Tibial nerve (tissue), 4 donors: ENCODE measurements around the gene CACNA1B. TPM values are rescaled to one million over a fixed set of nuclear protein-coding genes. Genes with fewer than 3 reads are reported as not detected.
"Not testable (repeated sequence)": the region's sequence is repeated elsewhere in the genome, so short reads cannot be mapped to it uniquely, and the experiment has no call there.

Experiments
- DNase-seq, 2 donors: peaks; one replicate each; pipeline ENCODE4 v3.0.0-alpha.2; 2019; ENCODE audit warnings: low spot score in 2 of 2
- H3K27ac ChIP-seq, 4 donors: fragments of 200-600 bp; sonication (generic) in 3 of 4; one replicate each; pipeline ENCODE4 v1.5.1; 2017 to 2019; ENCODE audit warnings: mild to moderate bottlenecking in 1 of 4
- H3K27me3 ChIP-seq, 2 donors: fragments of 200-600 bp; sonication (generic) in 1 of 2; one replicate each; pipeline versions ENCODE4 v1.5.1 to v1.6.0; 2017 to 2019
- H3K36me3 ChIP-seq, 3 donors: fragments of 200-600 bp; sonication (generic); one replicate each; pipeline ENCODE4 v1.5.1; 2018 to 2019
- H3K4me1 ChIP-seq, 4 donors: fragments of 200-600 bp; sonication (generic) in 3 of 4; one replicate each; pipeline ENCODE4 v1.5.1; 2017 to 2019
- H3K4me3 ChIP-seq, 4 donors: fragments of 200-600 bp; sonication (generic) in 3 of 4; one replicate each; pipeline ENCODE4 v1.5.1; 2017 to 2019; ENCODE audit warnings: mild to moderate bottlenecking in 1 of 4, moderate library complexity in 1 of 4
- H3K9me3 ChIP-seq, 4 donors: fragments of 200-600 bp; sonication (generic) in 3 of 4; one replicate each; pipeline ENCODE4 v1.5.1; 2017 to 2019
- EP300 ChIP-seq, 2 donors: sonication (generic); formaldehyde crosslinking; IDR thresholded peaks; one replicate each; pipeline ENCODE4 v1.6.1; 2017; ENCODE audit warnings: antibody characterized with exemption in 2 of 2, mild to moderate bottlenecking in 1 of 2
- POLR2A ChIP-seq, 2 donors: fragments of 450-650 bp; IDR thresholded peaks; one replicate each; pipeline ENCODE4 v1.6.1; 2017; ENCODE audit warnings: antibody characterized with exemption in 2 of 2, mild to moderate bottlenecking in 2 of 2, moderate library complexity in 2 of 2
- WGBS, 2 donors: methylation state at CpG; one replicate each; pipeline ENCODE4 v1.1.5; 2018; 5-methylcytosine and 5-hydroxymethylcytosine counted together
- total RNA-seq, 4 donors: library from RNA; depleted of rRNA; stranded (reverse); fragments of >200 nt; gene quantifications; one replicate each; pipeline ENCODE4 v1.1.0, GENCODE V29; 2016
- TF ChIP-seq, protein P1 (sequence below), 5 experiments: fragments of 200-600 bp in 3 of 5; fragments of 450-650 bp in 2 of 5; sonication (generic) in 3 of 5; IDR thresholded peaks; one replicate each; pipeline ENCODE4 v1.5.1; 2016 to 2019; ENCODE audit warnings: antibody characterized with exemption in 5 of 5, mild to moderate bottlenecking in 3 of 5, moderate library complexity in 2 of 5

The CACNA1B gene
- total RNA-seq, 4 donors from 2014 or later, result under 0.01 TPM; not detected in 2

DNA sequence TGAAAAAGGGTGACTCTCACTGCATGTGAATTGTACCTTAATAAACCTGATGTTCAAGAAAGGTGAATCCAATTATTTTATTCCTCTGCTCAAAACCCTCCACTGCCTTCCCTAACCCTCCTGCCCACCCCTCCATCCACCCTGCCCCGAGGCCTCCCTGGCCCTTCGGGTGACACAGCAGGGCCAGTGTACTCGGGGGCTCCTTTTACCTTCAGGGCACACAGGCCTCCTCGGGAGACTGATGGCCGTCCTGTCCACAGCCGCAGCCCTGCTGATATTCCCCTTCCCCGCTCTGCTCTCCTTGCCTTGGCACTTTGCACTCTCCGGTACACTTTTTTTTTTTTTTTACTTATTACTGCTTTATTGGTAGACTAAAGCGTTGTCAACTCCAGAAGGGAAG, 234.0 kb downstream of the CACNA1B start:
- Histone ChIP-seq H3K27me3 (no peaks in the 10 kb centered on the region), H3K9me3 (no peaks in the 10 kb centered on the region), H3K27ac (no peak overlapping the region), H3K36me3 (no peaks in the 10 kb centered on the region), H3K4me1 (no peaks in the 10 kb centered on the region), H3K4me3 (no peak overlapping the region)
- WGBS, 2 donors, result 86 to 90% methylated on average over 9 of the region's 9 CpGs
- no peak for DNase-seq
- TF ChIP-seq POLR2A (IDR thresholded peaks at IDR 0.05) (no peak), EP300 (IDR thresholded peaks at IDR 0.05) (no peak)
- TF ChIP-seq, protein P1, sequence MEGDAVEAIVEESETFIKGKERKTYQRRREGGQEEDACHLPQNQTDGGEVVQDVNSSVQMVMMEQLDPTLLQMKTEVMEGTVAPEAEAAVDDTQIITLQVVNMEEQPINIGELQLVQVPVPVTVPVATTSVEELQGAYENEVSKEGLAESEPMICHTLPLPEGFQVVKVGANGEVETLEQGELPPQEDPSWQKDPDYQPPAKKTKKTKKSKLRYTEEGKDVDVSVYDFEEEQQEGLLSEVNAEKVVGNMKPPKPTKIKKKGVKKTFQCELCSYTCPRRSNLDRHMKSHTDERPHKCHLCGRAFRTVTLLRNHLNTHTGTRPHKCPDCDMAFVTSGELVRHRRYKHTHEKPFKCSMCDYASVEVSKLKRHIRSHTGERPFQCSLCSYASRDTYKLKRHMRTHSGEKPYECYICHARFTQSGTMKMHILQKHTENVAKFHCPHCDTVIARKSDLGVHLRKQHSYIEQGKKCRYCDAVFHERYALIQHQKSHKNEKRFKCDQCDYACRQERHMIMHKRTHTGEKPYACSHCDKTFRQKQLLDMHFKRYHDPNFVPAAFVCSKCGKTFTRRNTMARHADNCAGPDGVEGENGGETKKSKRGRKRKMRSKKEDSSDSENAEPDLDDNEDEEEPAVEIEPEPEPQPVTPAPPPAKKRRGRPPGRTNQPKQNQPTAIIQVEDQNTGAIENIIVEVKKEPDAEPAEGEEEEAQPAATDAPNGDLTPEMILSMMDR (IDR thresholded peaks at IDR 0.05), result no peak

DNA sequence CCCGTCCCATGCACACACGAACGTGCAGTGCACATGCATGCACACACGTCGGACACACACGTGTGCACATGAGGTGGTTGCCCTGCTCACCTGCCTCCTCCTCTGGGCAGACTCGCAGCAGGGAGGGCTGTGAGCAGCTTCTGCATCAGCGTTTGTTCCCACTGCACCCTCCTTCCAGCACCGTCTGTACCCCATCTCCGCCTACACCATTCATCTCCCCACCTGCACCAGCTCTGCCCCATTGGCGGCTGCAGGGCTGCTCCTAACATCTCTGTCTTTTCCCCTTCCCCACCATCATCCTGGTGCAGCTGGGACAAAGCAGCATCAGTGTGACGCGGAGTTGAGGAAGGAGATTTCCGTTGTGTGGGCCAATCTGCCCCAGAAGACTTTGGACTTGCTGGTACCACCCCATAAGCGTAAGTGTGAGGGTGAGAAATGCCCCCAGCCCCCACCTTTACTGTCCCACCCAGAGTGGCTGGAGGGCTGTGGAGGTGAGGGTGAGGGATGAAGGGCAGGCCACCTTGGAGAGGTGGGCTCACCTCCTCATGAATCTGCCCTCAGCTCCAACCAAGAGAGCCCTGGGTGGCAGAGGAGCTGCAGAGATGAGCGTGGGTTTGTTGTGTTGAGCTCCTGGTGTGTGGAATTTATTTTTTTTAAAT, 234.6 kb downstream of the CACNA1B start:
- TF ChIP-seq POLR2A (IDR thresholded peaks at IDR 0.05), result no peak
- Histone ChIP-seq H3K4me3 (no peak overlapping the region), H3K36me3 (no peaks in the 10 kb centered on the region), H3K27me3 (no peaks in the 10 kb centered on the region), H3K4me1 (no peaks in the 10 kb centered on the region), H3K9me3 (no peaks in the 10 kb centered on the region), H3K27ac (no peak overlapping the region)
- no peak for DNase-seq
- 86 to 91% methylated on average over 16 of the region's 16 CpGs for WGBS, 2 donors

DNA sequence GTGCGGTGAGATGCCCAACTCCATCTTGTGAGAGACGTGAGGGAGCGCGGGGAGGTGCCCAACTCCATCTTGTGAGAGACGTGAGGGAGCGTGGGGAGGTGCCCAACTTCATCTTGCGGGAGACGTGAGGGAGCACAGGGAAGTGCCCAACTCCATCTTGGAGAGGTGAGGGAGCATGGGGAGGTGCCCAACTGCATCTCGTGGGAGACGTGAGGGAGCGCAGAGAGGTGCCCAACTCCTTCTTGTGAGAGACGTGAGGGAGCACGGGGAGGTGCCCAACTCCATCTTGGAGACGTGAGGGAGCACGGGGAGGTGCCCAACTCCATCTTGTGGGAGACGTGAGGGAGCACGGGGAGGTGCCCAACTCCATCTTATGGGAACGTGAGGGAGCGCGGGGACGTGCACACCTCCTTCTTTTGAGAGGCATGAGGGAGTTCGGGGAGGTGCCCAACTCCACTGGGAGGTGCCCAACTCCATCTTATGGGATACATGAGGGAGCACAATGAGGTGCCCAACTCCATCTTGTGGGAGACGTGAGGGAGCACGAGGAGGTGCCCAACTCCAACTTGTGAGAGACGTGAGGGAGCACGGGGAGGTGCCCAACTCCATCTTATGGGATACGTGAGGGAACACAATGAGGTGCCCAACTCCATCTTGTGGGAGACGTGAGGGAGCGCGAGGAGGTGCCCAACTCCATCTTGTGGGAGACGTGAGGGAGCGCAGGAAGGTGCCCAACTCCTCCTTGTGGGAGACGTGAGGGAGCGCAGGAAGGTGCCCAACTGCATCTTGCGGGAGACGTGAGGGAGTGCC, 235.4 kb downstream of the CACNA1B start:
- WGBS, 2 donors, result 87 to 90% methylated on average over 36 of the region's 36 CpGs
- DNase-seq, result no peak

DNA sequence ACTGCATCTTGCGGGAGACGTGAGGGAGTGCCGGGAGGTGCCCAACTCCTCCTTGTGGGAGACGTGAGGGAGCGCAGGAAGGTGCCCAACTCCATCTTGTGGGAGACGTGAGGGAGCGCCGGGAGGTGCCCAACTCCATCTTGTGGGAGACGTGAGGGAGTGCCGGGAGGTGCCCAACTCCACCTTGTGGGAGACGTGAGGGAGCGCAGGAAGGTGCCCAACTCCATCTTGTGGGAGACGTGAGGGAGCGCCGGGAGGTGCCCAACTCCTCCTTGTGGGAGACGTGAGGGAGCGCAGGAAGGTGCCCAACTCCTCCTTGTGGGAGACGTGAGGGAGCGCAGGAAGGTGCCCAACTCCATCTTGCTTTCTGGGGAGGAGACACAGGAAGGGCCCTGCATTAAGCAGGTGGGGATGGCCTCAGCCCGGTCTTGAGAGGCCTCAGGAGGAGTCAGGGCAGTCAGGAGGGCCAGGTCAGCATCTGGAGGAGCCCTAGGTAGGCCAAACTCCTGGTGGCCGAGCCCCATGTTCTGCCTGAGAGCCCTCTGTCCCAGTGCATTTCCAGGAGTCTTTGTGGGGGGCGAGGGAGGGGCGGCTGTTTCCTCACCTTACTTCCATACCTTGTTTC, 236.2 kb downstream of the CACNA1B start:
- not testable (repeated sequence) for H3K27me3 ChIP-seq, H3K4me3 ChIP-seq, DNase-seq, H3K36me3 ChIP-seq, H3K4me1 ChIP-seq, H3K27ac ChIP-seq, H3K9me3 ChIP-seq
- 82 to 87% methylated on average over 23 of the region's 23 CpGs for WGBS, 2 donors

More for the DNA sequence above, 235.4 kb downstream of the CACNA1B start:
- Histone ChIP-seq H3K4me3 (no peak overlapping the region), H3K9me3 (no peaks in the 10 kb centered on the region), H3K27ac (no peak overlapping the region), H3K36me3 (no peaks in the 10 kb centered on the region), H3K4me1 (no peaks in the 10 kb centered on the region), H3K27me3 (no peaks in the 10 kb centered on the region)
- TF ChIP-seq, protein P1 (IDR thresholded peaks at IDR 0.05), result no peak
- TF ChIP-seq POLR2A (IDR thresholded peaks at IDR 0.05) (no peak), EP300 (IDR thresholded peaks at IDR 0.05) (no peak)

DNA sequence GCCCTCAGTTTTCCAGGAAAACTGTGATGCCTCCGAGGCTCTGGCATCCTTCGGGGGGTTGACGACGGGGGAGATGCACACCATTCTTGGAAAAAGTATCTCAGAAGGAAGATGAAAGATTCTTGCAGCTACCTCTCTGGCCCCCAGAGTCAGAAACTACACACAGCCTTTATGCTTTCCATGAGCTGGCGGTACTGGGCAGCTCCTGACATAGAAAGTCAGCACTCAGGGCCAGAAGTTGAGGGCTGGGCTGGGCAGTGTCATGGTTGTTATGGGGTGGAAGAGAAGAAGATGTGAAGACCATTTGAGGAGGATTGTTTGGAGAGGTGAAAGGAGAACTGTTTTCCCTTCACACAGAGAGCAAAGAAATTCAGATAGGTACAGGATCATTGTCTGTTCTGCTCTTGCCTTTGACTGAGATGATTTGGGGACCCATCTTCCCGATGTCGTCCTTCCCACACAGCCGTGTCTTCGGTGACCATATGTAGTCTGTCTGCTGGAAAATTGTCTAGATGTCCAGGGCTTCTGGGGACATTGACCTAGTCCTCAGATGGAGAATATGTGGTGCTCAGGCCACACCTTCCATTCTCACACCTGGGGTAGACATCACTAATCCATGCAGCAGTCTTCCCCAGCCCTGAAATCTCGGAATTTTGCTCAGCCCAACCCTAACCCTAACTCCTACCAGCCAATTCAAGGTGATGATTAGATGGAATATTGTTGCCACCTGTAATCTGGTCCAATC, 237.1 kb downstream of the CACNA1B start:
- no peak for DNase-seq
- no peaks in the 10 kb centered on the region for H3K36me3 ChIP-seq
- H3K4me1 ChIP-seq, result no peaks in the 10 kb centered on the region
- WGBS, 2 donors, result 78 to 85% methylated on average over 10 of the region's 10 CpGs
- no peaks in the 10 kb centered on the region for H3K27me3 ChIP-seq
- H3K9me3 ChIP-seq, result no peaks in the 10 kb centered on the region
- H3K27ac ChIP-seq, result no peak overlapping the region
- H3K4me3 ChIP-seq, result no peak overlapping the region
- no peak for TF ChIP-seq EP300 (IDR thresholded peaks at IDR 0.05)
- TF ChIP-seq, protein P1 (IDR thresholded peaks at IDR 0.05), result no peak
- no peak for TF ChIP-seq POLR2A (IDR thresholded peaks at IDR 0.05)
